GM12892 (cell line): ENCODE data around the gene DLX1.
"Not testable (repeated sequence)": the region's sequence is repeated elsewhere in the genome, so short reads cannot be mapped to it uniquely, and the experiment has no call there.

Experiments used
- POLR2A ChIP-seq: IDR thresholded peaks from 2 replicates; pipeline ENCODE4 v1.6.1; 2011; ENCODE audit warnings: low read depth, low read length, control low read depth
- POLR2AphosphoS5 ChIP-seq: IDR thresholded peaks from 2 replicates; pipeline ENCODE4 v1.6.1; 2011; ENCODE audit warnings: low read depth, low read length, control low read depth
- TAF1 ChIP-seq: IDR thresholded peaks from 2 replicates; pipeline ENCODE4 v1.6.1; 2011; ENCODE audit warnings: low read depth, mild to moderate bottlenecking, control low read depth, low read length, borderline replicate concordance

DNA sequence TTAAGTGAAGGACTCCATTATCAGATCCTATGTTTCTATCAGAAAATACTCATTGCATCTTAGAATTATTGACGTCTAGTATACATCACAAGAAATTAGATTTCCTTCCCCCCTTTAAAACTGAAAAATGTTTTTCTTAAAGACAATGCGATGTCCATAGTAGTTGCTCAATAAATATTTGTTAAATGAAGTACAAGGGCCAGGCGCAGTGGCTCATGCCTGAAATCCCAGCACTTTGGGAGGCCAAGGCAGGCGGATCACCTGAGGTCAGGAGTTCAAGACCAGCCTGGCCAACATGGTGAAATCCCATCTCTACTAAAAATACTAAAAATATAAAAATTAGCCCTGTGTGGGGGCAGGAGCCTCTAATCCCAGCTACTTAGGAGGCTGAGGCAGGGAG, 17.4 kb upstream of the DLX1 start:
- TF ChIP-seq POLR2A, POLR2AphosphoS5, TAF1: not testable (repeated sequence)
